ENCODE results near the gene JARID2. TPM values are rescaled to one million over a fixed set of nuclear protein-coding genes. Genes with fewer than 3 reads are reported as not detected.

Gene JARID2
- polyA plus RNA-seq, 1 donor (not counting 4 experiments of a cell fraction or from before 2014, with no cell fraction given): 11.0 TPM

- Histone ChIP-seq H3K4me3 (ENCODE audit: control insufficient read depth in 2 of 3, extremely low read depth in 1 of 3, insufficient read depth in 2 of 3, low read depth in 1 of 3, low read length in 3 of 3) (no peak overlapping the region), H3K9me1 (ENCODE audit: control insufficient read depth, extremely low read depth, insufficient read depth, low read length) (peaks cover 3% of the 10 kb centered on the region), H3K4me1 (ENCODE audit: control insufficient read depth, extremely low read depth, insufficient read depth, low read length) (peaks cover 12% of the 10 kb centered on the region), H3K9ac (ENCODE audit: control insufficient read depth, extremely low read depth, insufficient read depth, low read length) (no peak overlapping the region), H3K79me2 (ENCODE audit: control insufficient read depth, insufficient read depth, low read length) (peaks cover 94% of the 10 kb centered on the region), H3K36me3 (ENCODE audit: control insufficient read depth in 2 of 2, extremely low read depth in 1 of 2, insufficient read depth in 2 of 2, low read length in 2 of 2) (no peaks in the 10 kb centered on the region), H3K9me3 (ENCODE audit: control insufficient read depth, low read depth, low read length) (no peaks in the 10 kb centered on the region), H2AFZ (ENCODE audit: control insufficient read depth, low read length) (no peak overlapping the region), H3K27ac (ENCODE audit: control insufficient read depth, insufficient read depth, low read length) (no peak overlapping the region), H3K27me3 (ENCODE audit: control insufficient read depth, extremely low read depth, insufficient read depth, low read length) (no peaks in the 10 kb centered on the region), H3K4me2 (ENCODE audit: control insufficient read depth, extremely low read depth, insufficient read depth, low read depth, low read length) (no peak overlapping the region), H4K20me1 (ENCODE audit: control insufficient read depth, extremely low read depth, insufficient read depth, low read length) (peaks cover 18% of the 10 kb centered on the region)
- dilution Hi-C loops (cut with MboI; ENCODE audit: extremely low pct_ligation_motif_present, low sequenced_read_pairs): no loop called here
- no peak for FAIRE-seq
- TF ChIP-seq EZH2 (IDR thresholded peaks at IDR 0.05; ENCODE audit: low read length): no peak
- TF ChIP-seq CTCF (optimal IDR thresholded peaks at IDR 0.05 in 1 of 3, IDR thresholded peaks at IDR 0.05 in 1 of 3, conservative IDR thresholded peaks at IDR 0.05 in 1 of 3; ENCODE audit: extremely low read depth in 1 of 3, insufficient read depth in 2 of 3, low read length in 3 of 3): no peak
- DNase-seq (ENCODE audit: low read depth, low spot score): no peak
These were observed 96.2 kb downstream of the JARID2 start for GRCh38 chr6:15342114-15342513.

DNA sequence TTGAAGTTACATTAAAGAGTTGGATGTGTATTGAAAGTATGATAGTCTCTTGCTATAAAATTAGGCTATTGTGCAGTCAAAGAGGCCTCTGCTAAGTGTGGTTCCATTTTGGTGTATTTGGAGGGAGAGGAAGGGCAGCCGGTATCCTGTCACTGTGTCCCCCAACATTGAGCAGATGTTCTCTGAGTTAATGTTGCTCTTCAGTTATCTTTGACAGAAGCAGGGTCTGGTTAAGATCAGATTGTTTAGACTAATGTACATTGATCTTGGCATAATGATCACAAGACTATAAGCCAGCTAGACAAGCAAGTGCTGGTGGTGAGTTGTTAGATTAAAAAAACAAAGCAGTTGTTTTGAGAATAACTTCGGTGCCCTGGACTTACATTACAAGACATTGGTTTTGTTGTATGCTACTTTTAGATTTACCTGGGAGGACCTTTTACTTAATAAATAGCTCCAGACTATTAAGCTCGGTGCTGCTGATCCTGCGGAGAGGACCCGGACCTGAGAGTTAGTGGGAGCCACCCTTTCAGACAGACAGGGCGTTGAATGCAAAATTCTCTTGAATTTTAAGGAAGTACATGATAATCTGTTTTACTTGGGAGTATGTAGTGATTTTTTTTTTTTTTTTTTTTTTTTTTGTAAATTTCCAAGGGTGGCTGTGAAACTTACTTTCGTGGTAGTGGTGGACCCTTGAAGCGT lies 97.8 kb downstream of the JARID2 start:
- Histone ChIP-seq H3K79me2 (ENCODE audit: control insufficient read depth, insufficient read depth, low read length) (peaks cover 89% of the 10 kb centered on the region), H3K4me1 (ENCODE audit: control insufficient read depth, extremely low read depth, insufficient read depth, low read length) (peaks cover 12% of the 10 kb centered on the region), H3K4me3 (ENCODE audit: control insufficient read depth in 2 of 3, extremely low read depth in 1 of 3, insufficient read depth in 2 of 3, low read depth in 1 of 3, low read length in 3 of 3) (no peak overlapping the region), H3K27ac (ENCODE audit: control insufficient read depth, insufficient read depth, low read length) (no peak overlapping the region), H3K27me3 (ENCODE audit: control insufficient read depth, extremely low read depth, insufficient read depth, low read length) (no peaks in the 10 kb centered on the region), H4K20me1 (ENCODE audit: control insufficient read depth, extremely low read depth, insufficient read depth, low read length) (peaks cover 9% of the 10 kb centered on the region), H3K4me2 (ENCODE audit: control insufficient read depth, extremely low read depth, insufficient read depth, low read depth, low read length) (no peak overlapping the region), H3K9me3 (ENCODE audit: control insufficient read depth, low read depth, low read length) (no peaks in the 10 kb centered on the region), H2AFZ (ENCODE audit: control insufficient read depth, low read length) (no peak overlapping the region), H3K9ac (ENCODE audit: control insufficient read depth, extremely low read depth, insufficient read depth, low read length) (no peak overlapping the region), H3K9me1 (ENCODE audit: control insufficient read depth, extremely low read depth, insufficient read depth, low read length) (peaks cover 3% of the 10 kb centered on the region), H3K36me3 (ENCODE audit: control insufficient read depth in 2 of 2, extremely low read depth in 1 of 2, insufficient read depth in 2 of 2, low read length in 2 of 2) (no peaks in the 10 kb centered on the region)
- TF ChIP-seq CTCF (optimal IDR thresholded peaks at IDR 0.05 in 1 of 3, IDR thresholded peaks at IDR 0.05 in 1 of 3, conservative IDR thresholded peaks at IDR 0.05 in 1 of 3; ENCODE audit: extremely low read depth in 1 of 3, insufficient read depth in 2 of 3, low read length in 3 of 3) (no peak), EZH2 (IDR thresholded peaks at IDR 0.05; ENCODE audit: low read length) (no peak)
- dilution Hi-C loops (cut with MboI; ENCODE audit: extremely low pct_ligation_motif_present, low sequenced_read_pairs): no loop called here
- DNase-seq (ENCODE audit: low read depth, low spot score): no peak
- no peak for FAIRE-seq

All from keratinocyte (primary cell).